ENCODE results near the gene MAP1B.

GRCh38 chr5:72187388-72188075 is 80.3 kb downstream of the MAP1B start:
- no peak for TF ChIP-seq CTCF (IDR thresholded peaks at IDR 0.05 in 2 of 3, conservative IDR thresholded peaks at IDR 0.05 in 1 of 3; ENCODE audit: borderline replicate concordance in 1 of 3, insufficient read depth in 1 of 3, low read depth in 2 of 3, low read length in 2 of 3)
- no peak for TF ChIP-seq JUND (IDR thresholded peaks at IDR 0.05)
- TF ChIP-seq EZH2 (IDR thresholded peaks at IDR 0.05) = no peak
- no peak for TF ChIP-seq POLR2A (IDR thresholded peaks at IDR 0.05; ENCODE audit: borderline replicate concordance, extremely low read depth, insufficient read depth, insufficient read length)
- TF ChIP-seq POLR2AphosphoS5 (IDR thresholded peaks at IDR 0.05; ENCODE audit: low read depth, low read length) = no peak
- TF ChIP-seq CEBPB (IDR thresholded peaks at IDR 0.05; ENCODE audit: low read depth) = no peak
- no peak for TF ChIP-seq SP1 (IDR thresholded peaks at IDR 0.05; ENCODE audit: low read depth)
- no peak for TF ChIP-seq RAD21 (IDR thresholded peaks at IDR 0.05; ENCODE audit: low read depth)
- TF ChIP-seq EZH2phosphoT487 (IDR thresholded peaks at IDR 0.05; ENCODE audit: borderline replicate concordance) = no peak
- TF ChIP-seq REST (IDR thresholded peaks at IDR 0.05; ENCODE audit: low read depth) = no peak
- no peak for TF ChIP-seq ZBTB33 (IDR thresholded peaks at IDR 0.05; ENCODE audit: extremely low read depth, insufficient replicate concordance, low read length)
- no peak for TF ChIP-seq YY1 (IDR thresholded peaks at IDR 0.05; ENCODE audit: extremely low read depth, insufficient replicate concordance, low read depth, low read length)
- TF ChIP-seq TCF7L2 (IDR thresholded peaks at IDR 0.05; ENCODE audit: borderline replicate concordance, extremely low read depth, insufficient read depth, insufficient read length) = no peak
